Fibroblast of upper back skin (primary cell): ENCODE results near the gene PHC3.
A peak's percentile ranks its signal among the peaks of the same experiment; 100 is the strongest.
"Not testable (repeated sequence)": the region's sequence is repeated elsewhere in the genome, so short reads cannot be mapped to it uniquely, and the experiment has no call there.

ENCODE experiments used
- DNase-seq: peaks from one replicate; pipeline ENCODE4 v3.0.0-alpha.2; 2013

The PHC3 gene, protein sequence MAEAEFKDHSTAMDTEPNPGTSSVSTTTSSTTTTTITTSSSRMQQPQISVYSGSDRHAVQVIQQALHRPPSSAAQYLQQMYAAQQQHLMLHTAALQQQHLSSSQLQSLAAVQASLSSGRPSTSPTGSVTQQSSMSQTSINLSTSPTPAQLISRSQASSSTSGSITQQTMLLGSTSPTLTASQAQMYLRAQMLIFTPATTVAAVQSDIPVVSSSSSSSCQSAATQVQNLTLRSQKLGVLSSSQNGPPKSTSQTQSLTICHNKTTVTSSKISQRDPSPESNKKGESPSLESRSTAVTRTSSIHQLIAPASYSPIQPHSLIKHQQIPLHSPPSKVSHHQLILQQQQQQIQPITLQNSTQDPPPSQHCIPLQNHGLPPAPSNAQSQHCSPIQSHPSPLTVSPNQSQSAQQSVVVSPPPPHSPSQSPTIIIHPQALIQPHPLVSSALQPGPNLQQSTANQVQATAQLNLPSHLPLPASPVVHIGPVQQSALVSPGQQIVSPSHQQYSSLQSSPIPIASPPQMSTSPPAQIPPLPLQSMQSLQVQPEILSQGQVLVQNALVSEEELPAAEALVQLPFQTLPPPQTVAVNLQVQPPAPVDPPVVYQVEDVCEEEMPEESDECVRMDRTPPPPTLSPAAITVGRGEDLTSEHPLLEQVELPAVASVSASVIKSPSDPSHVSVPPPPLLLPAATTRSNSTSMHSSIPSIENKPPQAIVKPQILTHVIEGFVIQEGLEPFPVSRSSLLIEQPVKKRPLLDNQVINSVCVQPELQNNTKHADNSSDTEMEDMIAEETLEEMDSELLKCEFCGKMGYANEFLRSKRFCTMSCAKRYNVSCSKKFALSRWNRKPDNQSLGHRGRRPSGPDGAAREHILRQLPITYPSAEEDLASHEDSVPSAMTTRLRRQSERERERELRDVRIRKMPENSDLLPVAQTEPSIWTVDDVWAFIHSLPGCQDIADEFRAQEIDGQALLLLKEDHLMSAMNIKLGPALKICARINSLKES

DNA sequence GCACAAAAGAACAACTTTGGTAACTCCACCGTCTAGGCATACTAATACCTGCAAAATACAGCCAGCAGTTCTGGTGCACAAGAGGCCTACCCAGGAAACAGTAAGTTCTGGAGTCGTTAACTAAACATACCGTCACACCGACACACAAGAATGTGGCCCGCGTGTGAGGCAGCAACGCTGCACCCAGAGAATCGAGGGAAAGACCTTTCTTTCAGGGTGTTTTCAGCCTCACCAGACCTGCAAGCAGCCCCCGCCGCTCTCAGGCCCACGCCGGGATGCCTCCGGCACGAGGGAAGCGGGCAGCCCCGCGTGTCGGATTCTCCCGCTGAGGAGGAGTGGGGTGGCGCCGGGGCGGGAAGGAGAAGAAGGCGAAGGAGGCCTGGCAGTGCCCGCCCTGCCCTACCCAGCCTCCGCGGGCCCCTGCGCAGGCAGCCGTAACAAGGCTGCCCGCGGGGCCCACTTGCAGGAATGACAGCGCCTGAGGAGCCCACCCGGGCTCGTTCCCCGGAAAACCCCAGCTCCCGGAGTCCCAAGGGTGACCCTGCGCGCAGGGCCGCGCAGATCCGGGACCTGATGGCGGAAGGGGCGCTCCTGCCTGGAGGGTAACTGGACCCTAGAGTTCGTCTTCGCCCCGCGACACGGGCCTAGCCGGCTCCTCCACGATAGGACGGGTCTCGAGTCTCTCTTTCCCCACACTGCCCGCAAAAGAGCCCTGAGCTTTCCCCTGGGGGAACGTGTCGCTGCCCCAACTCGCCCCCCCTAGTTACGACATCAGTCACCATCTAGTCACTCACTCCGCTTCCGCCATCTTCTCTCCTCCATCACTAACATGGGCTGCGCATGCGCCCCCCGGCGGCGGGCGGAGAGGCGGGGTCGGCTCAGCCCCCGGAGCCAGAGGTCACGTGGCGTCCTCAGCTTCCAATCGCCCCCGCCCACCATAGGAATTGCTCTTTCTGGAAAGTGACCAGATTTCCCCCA is at the start of gene PHC3:
Gene PHC3, minus strand, starts transcription at position 826 of the 978 bp plus-strand sequence. Its CDS starts 18 bp downstream, at position 808.
- peak; percentile 92 for DNase-seq

DNA sequence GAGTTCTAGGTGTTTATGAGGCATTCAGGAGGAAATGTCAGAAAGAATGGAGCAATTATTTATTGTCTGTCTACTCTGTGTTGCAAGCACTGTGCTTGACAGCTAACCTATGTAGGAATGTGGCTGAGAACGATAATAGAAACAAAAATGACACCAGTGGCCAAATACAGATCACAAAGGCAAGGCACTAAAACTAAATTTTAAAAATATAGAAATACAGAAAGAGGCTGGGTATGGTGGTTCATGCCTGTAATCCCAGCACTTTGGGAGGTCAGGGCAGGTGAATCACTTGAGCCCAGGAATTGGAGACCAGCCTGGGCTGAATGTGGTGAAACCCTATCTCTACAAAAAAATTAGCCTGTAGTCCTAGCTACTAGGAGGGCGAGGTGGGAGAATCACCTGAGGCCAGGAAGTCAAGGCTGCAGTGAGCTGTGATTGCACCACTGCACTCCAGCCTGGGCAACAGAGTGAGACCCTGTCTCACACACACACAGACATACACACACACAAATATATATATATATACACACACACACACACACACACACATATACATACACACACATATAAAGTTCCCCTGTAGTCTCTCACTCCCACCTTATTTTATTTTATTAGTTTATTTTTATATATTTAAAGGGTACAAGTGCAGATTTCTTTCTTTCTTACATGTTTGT is 46.7 kb upstream of the PHC3 start:
- peak; percentile 31 for DNase-seq

DNA sequence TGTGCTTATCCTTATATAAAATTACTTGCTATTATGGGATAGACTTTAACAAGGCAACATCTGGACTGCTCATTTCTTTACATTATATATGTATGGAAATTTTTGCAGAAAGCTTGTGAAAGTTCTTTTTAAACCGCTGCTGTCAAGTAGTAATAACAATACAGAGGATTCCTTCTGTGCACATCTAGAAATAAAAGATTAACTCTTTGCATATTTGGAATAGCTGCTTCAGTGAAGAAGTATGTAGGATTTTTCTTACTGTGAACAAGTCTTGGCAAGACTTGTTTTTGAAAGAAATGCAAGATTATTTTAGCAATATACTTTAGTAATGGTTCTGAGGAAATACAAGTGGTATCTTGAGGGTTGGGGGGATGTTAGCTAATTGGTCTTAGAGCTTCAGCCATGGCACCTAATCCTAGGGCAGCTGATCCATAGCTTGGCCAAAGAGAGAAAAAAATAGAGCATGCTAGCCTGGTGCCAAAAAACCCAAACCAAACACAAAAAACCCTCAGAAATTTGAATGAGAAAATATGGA is 45.0 kb upstream of the PHC3 start:
- peak; percentile 49 for DNase-seq

DNA sequence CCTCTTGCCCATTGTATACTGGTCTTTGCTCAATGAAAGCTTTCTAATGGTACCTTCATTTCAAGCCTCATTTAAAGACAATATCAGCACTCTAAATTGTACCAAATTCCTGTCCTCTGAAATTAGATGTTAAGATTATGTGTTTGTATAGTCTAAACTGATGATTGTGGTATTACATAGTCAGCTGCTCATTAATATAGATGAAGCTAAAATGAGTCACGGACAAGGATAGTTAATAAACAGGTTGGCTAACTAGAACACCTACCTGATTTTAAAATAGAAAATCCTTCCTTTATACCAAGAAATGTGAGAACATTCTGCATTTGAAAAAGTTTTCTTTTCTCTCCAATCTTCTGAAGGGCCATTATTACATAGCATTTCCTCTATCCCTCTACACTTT is 43.6 kb upstream of the PHC3 start:
- no peak for DNase-seq

DNA sequence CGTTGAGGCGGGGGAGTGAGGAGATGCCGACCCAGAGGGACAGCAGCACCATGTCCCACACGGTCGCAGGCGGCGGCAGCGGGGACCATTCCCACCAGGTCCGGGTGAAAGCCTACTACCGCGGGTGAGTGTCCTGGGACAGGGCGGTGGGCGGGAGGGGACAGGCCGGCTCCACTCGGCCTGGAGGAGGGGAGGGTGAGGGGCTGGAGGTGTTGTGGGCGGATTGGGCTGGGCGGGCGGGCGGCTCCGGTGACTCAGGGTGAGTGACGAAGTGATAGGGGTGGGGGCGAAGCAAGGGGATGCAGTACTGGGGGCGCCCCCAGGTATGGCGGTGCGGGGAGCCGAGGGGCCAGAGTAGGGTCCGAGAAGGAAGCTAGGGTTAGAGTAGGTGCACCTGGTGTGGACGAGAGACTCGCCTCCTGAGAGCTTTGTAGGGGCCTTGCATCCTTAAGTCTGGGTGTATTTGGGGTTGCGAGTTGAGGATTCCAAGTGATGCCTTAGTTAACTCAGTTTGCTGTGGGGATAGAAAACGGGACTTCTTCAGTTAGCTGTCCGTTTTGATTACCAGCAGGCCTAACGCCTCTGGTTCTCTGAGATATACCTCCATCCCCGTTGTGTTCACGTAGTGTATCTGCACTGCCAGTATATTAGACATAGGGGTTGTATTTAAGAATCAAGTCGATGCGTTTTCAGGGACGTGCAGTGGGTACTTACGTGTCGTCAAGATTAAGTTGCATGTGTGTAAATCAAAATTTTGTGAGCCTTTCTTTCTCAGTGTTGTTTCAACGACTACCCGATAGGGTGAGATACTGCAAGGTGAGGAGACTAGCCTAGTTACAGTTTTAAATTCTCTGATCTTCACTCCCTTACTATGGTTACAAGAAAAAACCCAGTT is 41.4 kb upstream of the PHC3 start:
- DNase-seq: peak; percentile 13

DNA sequence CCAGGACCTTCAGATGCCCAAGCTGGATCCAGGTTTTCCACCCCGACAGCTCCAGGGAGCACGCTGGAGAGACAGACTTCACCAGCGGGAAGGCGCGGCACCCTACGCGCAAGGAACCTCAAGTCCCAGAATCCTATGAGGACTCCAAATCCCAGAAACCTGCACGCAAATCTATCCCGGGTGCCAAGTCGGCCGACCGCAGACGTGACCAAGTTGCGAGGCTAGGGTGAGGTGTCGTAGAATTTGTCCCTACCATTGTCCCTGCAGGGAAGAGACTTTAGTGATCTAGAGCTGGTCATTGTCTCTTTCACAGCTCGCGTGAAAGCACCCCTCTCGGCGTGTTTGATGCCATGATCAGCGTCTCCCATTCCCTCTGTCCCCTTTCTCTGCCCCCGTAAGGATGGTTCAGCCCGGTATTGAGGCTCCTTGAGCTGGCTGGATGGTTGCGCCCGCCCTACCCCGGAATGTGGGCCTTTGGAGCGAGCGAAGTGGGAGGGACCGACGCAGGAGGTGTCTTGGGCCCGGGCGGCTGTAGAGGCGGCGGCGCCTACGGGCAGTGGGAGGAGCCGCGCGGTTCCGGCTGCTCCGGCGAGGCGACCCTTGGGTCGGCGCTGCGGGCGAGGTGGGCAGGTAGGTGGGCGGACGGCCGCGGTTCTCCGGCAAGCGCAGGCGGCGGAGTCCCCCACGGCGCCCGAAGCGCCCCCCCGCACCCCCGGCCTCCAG is 40.6 kb upstream of the PHC3 start, which contains the start of gene PRKCI:
Gene PRKCI, plus strand, starts transcription at position 501 of the 723 bp plus-strand sequence. CDS start 246 bp downstream, outside the sequence.
- peak; percentile 97 for DNase-seq

DNA sequence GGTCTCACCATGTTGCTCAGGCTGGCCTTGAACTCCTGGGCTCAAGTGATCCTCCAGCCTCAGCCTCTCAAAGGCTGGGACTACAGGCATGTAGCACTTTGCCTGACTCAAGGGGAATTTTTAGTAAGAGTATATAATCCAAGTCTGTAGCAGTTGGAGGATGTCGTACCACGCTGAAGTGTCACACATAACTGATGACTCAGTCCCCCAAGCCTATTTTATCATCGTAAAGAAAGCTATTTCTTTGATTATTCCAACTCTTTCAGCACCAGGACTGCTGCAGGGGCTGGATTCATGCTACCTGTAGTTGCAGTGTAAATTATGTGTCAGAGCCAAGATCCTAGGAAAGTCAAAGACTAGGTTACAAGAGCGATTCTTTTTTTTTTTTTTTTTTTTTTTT is 39.3 kb upstream of the PHC3 start:
- peak; percentile 8 for DNase-seq

DNA sequence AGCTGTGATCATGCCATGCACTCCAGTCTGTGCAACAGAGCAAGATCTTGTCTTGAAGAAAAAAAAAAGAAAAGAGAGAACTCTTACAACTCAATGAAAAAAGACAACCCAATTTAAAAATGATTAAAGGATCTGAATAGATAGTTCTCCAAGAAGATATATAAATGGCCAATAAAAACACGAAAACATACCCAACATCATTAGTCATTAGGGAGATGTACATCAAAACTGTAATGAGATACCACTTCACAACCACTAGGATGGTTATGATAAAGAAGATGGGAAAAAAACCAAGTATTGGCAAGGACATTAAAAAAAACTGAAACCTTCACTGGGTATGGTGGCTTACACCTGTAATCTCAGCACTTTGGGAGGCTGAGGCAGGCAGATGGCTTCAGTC is 38.3 kb upstream of the PHC3 start:
- DNase-seq: no peak

DNA sequence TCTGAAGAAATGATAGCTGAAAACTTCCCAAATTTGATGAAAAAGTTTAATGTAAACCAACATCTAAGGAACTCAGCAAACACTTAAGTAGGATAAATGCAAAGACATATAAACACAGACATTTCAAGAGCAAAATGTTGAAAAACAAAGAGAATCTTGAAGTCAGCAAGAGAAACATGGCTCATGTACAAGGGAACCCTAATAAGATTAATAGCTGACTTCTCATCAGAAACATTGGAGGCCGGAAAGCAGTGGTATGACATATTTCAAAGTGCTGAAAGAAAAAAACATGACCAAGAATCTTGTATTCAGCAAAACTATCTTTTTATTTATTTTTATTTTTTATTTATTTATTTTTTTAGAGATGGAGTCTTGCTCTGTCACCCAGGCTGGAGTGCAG is 30.1 kb upstream of the PHC3 start:
- no peak for DNase-seq

DNA sequence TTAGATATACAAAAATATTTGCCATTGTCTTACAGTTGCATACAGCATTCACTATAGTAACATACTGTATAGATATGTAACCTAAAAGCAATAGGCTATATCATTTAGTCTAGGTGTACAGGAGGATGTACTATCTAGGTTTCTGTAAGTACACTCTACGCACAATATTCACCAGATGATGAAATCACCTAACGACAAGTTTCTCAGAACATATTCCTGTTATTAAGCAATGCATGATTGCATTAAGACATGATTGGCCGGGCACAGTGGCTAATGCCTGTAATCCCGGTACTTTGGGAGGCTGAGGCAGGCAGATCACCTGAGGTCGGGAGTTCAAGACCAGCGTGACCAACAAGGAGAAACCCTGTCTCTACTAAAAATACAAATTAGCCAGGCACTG is 26.2 kb upstream of the PHC3 start:
- no peak for DNase-seq

DNA sequence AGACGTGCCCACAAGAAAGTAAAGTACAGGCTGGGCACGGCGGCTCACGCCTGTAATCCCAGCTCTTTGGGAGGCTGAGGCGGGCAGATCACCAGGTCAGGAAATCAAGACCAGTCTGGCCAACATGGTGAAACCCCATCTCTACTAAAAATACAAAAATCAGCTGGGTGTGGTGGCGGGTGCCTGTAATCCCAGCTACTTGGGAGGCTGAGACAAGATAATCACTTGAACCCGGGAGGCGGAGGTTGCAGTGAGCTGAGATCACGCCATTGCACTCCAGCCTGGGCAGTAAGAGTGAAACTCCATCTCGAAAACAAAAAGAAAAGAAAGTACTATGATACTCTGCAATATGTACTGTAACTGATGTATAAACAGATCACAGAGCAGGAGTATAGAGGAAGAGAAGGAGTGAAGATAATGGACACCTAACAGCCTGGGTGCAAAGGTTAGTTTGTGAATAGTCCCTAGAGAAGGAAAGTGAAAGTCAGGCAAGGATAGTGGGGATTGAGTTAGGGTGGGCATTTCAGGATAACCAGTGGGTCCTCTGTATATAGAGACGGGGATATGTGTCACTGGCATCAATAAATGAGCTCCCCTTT is 24.7 kb upstream of the PHC3 start:
- not testable (repeated sequence) for DNase-seq

DNA sequence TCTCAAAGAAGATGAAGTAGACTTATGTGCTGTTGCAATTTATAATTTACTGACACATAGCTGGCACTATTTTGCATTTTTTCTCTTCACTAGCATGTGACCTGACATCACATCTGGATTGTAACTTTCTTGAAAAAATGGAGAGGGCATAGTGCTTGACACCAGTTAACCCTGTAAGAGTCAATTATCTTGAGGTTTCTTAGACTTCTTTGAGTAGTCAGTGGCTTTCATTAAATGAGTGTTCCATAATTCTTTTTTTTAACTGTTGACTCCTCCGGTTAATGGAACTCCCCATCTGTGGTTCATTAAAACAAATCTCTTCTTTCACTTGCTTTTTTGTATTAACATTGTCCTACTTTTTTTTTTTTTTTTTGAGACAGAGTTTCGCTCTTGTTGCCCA is 23.8 kb upstream of the PHC3 start:
- peak; percentile 8 for DNase-seq

DNA sequence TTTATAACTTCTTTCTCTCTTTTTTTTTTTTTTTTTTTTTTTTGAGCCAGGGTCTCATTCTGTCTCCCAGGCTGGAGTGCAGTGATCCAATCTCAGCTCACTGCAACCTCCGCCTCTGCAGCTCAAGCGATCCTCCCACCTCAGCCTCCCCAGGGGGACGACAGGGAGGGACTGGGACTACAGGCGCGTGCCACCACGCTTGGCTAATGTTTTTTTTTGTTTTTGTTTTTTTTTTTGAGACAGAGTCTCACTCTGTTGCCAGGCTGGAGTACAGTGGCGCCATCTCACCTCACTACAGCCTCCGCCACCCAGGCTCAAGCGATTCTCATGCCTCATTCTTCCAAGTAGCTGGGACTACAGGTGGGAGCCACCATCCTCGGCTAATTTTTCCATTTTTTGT is 23.0 kb upstream of the PHC3 start:
- no peak for DNase-seq

DNA sequence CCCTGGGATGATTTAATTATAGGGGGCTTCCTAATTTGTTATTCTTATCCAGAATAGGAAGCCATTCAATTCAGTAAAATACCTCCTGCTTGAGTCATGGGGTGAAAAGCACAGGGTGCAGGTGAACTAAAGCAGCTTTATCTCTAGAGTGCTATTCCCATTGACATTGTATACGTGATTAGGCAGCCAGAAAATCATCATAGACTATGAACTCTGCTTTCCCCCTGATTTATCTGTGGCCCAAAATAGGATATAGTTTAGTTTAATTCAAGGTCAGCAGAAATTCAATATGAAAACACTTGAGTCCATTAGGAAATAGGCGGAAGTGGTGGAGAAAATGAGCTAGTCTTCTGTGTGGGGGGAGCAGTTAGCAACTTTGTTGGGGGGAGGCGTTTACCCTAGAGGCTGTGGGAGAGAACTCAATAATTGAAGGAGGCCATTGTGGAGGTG is 22.5 kb upstream of the PHC3 start:
- DNase-seq: no peak

DNA sequence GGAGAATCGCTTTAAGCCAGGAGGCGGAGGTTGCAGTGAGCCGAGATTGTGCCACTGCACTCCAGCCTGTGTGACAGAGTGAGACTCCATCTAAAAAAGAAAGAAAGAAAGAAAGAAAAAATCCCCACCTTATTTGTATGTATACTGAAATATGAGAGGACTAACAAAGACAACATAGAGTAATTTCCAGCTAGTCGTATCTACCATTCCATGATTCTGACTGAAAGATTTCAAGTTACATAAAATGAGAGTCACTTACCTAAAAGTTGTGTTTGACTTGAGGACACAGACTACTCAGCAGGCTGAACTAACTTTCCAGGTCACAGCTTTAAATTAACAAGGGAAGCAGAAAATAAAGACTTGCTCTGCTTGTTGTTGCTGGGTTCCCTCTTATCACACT is 21.9 kb upstream of the PHC3 start:
- DNase-seq: no peak

DNA sequence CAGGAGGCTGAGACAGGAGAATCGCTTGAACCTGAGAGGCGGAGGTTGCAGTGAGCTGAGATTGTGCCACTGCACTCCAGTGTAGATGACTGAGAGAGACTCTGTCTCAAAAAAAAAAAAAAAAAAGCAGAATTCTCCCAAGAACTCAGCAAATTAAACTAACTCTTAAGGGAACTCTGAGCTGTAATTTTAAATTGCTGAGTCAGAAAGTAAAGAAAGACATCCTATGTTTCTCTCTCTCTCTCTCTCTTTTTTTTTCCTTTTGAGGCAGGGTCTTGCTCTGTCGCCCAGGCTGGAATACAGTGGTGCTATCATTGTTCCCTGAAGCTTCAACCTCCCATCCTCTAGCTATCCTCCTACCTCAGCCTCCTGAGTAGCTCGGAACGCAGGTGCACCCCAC is 20.0 kb upstream of the PHC3 start:
- no peak for DNase-seq

DNA sequence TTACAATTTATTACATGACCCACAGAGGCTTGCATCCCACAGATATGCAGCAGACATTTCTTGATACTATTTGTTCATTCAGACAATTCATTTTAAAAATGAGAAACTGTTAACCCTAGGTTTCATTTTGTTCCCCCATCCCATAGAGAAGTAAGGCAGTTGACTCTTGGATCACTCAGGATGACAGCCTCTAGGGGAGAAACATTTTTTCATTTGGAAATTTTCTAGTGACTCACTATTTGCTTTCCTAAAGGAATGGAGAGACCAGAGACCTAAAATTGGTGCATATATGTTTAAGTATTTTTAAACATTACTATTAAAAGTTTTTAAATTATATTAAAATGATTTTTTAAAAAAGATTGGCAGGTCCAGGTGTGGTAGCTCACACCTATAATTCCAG is 19.5 kb upstream of the PHC3 start:
- DNase-seq: no peak

DNA sequence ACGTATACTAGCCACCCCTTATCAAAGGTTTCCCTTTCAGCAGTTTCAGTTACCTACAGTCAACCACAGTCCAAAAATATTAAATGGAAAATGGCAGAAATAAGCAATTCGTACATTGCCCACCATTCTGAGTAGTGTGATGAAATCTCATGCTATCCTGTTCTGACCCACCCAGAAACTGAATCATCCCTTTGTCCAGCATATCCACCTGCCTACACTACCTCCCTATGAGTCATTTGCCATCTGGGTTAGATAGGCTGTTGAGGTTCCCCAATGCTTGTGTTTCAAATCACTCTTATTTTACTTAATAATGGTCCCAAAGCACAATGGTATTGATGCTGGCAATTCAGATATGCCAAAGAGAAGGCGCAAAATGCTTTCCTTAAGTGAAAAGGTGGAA is 15.3 kb upstream of the PHC3 start:
- peak; percentile 1 for DNase-seq

DNA sequence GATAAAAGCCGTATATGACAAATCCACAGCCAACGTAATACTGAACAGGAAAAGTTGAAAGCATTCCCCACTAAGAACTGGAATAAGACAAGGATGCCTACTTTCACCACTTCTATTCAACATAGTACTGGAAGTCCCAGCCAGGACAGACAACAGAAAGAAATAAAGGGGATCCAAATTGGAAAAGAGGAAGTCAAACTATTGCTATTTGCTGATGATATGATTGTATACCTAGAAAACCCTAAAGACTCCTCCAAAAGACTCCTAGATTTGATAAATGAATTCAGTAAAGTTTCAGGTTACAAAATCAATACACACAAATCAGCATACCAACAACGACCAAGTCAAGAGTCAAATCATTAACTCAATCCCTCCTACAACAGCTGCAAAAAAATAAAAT is 14.2 kb upstream of the PHC3 start:
- not testable (repeated sequence) for DNase-seq
